DND-41 (cell line): ENCODE measurements around the gene C13orf46.

Experiments used
- CTCF ChIP-seq: IDR thresholded peaks from 2 replicates; pipeline ENCODE4 v1.5.1; 2012; ENCODE audit warnings: borderline replicate concordance, low read length, moderate library complexity, mild to moderate bottlenecking; ENCODE audit not compliant: poor library complexity, severe bottlenecking; ENCODE audit errors: extremely low read depth
- EZH2 ChIP-seq: IDR thresholded peaks from 3 replicates; pipeline ENCODE4 v1.6.1; 2012; ENCODE audit warnings: borderline replicate concordance, low read depth, mild to moderate bottlenecking, moderate library complexity, low read length, inconsistent platforms; ENCODE audit not compliant: severe bottlenecking

GRCh38 chr13:113926301-113926761, 47.5 kb downstream of the C13orf46 start:
- TF ChIP-seq EZH2 (no peak), CTCF (no peak)
